Activated CD4-positive, alpha-beta T cell treated with anti-CD3 and anti-CD28 coated beads for 4 hours (primary cell): ENCODE results near the gene TK2.
A peak's percentile ranks its signal among the peaks of the same experiment; 100 is the strongest.
"Not testable (repeated sequence)": the region's sequence is repeated elsewhere in the genome, so short reads cannot be mapped to it uniquely, and the experiment has no call there.

Experiments used
- DNase-seq, 2 donors: peaks; one replicate each; pipeline ENCODE4 v3.0.0-alpha.2; 2020

Gene TK2

DNA sequence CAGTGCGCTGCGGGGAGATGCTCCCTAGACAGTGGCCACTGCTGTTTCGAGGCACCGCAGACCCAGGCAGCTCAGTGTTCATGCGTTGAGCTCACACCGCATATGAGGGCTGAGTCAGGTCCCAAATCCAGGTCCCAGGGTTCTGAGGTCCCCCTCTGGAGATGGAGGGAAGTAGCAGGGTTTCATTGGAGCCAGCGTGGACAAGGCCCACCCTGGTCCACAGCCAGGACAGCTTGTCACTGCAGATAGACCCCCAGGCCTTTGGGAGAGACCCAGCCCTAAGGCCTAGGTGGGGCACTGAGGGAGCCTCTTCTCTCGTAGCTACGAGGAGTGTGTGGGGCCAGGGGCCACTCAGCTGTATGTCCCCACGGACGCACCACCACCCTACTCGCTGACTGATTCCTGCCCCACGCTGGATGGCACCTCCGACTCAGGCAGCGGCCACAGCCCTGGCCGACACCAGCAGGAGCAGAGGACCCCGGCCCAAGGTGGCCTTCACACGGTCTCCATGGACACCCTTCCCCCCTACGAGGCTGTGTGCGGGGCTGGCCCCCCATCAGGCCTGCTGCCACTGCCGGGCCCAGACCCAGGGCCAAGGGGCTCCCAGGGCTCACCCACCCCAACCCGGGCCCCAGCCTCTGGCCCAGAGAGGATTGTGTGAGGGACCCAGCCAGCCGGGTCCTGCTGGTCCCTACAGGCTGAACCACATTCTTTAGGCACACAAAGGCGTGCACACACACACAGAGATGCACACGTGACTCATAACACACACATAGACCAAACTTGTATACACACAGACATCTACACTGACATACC, 69.4 kb downstream of the TK2 start:
- no peak for DNase-seq

DNA sequence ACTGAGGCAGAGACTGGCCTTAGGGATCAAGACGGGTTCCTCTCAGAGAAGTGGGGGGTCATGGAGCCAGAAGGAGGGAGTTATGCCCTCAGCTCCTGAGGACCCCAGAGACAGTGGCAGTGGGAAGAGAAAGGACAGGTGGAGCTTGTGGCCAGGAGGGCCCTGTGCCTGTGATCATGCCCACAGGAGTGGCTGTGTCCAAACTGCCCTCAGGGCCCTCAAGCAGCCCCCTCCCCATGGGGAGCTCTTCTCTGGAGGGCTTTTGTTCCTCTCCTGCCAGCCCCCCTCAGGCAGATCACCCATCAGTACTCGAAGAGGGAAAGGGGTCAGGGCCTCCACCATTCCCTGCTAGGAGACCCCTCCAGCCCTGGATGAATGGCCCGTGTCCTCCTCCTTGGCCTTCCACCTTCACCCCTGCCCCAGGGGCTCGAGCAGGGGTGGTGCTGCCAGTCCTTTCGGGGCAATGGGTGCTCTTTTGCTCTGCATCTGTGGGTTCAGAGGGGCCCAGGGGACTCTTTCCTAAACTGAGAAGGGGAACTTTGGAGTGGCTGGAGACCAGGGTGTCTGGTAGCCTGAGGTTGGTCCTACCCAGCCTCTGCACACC, 70.2 kb downstream of the TK2 start:
- DNase-seq, result no peak

DNA sequence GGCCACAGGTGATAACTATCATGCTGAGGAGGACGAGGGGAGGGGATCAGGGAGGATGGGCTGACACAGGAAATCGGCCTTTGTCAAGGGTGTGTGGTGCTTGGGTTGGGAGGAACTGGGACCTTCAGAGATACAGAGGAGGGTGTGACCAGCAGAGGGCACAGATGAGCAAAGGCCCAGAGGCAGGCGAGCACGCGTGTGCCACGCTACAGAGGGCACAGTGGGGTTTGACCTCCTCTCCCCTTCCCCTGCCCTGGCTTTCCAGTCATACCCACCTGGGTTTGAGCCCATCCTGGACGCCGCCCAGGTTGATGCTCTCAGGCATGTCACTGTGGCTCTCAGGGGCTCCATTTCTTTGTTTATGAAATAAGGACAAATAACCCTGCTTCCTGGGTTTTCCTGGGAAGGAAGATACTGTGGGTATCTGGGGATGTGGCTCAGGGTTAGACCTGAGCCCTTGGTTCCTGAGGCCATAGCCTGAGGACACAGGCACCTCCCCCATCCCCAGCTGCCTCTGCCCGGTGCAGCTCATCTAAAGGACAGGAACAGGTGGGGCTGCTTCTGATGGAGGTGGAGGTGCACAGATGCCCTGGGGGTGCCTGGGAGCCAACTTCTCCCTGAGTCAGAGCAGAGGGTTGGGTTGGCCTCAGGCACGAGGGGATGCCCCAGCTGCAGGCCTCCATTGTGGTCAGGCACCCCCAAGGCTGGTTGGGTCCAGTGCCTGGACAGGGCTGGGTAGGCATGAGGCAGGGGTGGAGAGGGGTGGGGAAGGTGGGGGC, 71.0 kb downstream of the TK2 start:
- DNase-seq, result peak; percentile 84 to 85

GRCh38 chr16:66477028-66477515, 72.8 kb downstream of the TK2 start:
- DNase-seq, result no peak

DNA sequence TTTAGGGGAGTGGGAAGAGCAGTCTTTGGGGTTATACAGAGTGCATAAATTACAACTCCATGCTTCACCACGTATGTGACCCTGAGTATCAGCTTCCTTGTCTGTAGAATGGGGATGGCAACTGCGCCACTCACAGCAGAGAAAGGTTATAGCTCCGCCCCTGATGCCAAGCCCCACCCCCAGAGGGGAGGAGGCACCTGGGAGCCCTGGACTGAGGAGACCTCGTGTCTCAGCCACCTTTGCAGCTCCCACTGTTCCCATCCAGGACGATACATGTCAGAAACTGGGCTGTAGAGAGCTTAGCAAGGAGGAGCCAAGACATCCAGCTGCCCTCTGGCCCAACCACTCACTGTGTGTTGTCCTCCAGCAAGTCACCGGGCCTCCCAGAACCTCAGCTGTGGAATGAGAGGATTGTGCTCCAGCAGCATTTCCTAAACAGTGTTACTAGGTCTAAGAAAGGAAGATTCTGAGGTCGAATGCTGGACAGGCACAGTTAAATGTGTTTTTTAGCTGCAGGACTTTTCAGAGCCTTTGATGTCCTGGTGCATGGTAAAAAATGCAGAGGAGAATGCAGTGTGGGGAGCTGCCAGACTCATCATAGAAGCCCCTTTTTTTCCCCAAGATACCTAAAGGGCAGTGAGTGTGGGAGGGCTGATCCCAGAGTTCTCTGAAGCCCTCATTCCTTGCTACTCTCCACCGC, 73.4 kb downstream of the TK2 start:
- peak; percentile 24 to 50 for DNase-seq

DNA sequence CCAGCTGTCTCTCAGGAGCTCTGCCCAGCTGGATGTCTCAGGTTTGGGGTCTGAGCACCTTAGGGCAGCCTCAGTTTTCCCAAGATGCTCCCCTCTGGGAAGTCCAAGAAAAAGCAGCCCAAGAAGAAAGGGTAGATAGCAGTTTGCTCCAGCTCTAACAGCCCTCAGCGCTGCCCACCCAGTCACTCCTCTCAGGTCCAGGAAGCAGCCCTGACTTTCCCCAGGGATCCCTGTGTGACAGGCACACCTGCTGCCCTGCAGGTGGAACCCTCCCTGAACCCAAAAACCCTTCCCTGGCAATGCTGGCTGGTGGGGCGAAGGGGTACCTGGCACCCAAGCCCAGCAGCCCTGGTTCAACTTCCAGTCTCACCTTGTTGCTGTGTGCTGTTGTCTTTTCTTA, 74.7 kb downstream of the TK2 start:
- no peak for DNase-seq

- DNase-seq, result peak; percentile 53 to 57
Measured at GRCh38 chr16:66474750-66475199, 75.1 kb downstream of the TK2 start.

DNA sequence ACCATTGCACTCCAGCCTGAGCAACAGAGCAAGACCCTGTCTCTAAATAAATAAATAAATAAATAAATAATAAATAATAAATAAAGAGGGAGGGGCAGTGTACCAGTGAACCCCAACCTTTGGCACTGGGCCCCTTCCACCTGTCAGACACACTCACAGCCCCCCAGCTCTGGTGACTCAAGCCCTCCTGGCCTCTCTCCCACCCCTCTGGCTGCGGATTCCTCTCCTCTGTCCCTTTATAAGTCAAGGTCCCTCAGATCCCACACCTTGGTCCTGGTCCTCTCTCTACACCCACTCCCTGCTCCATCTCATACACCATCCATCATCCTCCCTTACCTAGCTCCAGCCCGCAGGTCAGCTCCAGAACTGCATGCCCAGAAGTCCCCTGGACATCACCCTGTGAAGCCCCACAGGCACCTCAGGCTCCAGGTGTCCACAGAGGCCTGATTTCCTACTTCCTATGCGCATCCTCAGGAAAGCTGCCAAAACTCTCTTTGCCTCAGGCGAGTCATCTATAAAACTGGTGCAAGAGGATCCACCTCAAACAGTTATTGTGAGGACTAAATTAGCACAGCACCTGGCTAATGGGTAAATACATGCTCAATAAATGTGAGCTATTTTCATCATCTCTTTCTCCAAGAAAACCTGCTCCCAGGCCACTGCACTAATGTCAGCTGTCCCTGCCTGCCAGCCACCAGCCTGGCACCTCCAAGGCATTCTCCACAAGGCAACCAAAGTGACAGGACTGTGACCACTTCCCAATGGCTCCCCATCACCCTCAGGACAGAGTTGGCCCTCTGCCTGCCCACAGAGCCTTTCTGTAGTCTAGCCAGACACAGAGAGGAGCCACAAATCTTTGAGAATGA, 76.0 kb downstream of the TK2 start:
- DNase-seq, result no peak

- no peak for DNase-seq
Measured at GRCh38 chr16:66473051-66473571, 76.8 kb downstream of the TK2 start.

DNA sequence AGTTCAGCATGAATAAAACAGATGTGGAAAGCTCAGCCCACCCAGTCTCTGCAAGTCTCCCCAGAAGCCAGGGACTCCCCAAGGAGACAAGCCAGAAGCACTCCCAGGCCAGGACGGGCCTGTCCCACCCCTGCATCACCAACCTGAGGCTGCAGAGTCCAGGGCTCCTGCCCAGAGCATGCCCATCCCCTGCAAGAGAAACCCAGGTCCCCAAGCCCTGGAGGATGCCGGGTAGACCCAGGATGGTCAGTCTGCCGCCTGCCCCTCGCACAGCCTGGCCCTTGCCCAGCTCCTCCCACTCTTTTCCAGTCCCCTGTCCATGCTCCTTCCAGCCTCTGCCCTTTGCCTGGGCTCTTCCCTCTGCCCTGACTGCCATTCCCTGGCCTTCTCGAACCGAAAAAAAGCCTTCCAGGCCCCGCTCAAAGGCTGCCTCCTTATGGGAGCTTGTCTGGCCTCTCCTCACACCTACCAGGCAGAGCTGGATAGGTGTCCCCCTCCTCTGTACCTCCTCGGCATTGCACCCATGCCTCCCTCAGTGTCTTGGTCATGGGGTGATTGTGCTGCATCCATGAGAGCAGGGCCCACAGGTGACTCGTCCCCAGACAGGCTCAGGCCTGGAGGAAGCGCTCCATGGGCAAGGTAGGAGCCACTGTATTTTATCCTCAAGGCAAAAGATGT, 78.1 kb downstream of the TK2 start:
- DNase-seq, result no peak

DNA sequence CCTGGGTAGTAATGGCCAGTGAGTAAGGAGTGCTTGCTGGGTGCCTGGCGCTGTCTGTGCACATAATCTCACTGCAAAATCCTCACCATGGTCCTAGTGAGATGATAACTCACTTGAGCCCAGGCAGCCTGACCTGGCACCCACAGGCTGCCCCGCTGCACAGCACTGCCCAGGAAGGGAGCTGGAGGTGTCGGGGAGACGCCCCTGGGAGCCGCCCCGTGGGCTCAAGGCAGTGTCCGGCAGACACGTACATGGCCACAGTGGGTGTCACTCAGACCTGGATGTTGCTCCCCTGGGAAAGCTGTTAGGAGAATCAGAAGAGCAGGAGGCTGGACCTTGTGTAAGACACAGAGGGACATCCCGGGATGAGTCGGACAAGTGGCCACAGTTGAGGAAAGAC, 78.7 kb downstream of the TK2 start:
- no peak for DNase-seq

- DNase-seq, result no peak
Measured at GRCh38 chr16:66470556-66470955, 79.4 kb downstream of the TK2 start.

DNA sequence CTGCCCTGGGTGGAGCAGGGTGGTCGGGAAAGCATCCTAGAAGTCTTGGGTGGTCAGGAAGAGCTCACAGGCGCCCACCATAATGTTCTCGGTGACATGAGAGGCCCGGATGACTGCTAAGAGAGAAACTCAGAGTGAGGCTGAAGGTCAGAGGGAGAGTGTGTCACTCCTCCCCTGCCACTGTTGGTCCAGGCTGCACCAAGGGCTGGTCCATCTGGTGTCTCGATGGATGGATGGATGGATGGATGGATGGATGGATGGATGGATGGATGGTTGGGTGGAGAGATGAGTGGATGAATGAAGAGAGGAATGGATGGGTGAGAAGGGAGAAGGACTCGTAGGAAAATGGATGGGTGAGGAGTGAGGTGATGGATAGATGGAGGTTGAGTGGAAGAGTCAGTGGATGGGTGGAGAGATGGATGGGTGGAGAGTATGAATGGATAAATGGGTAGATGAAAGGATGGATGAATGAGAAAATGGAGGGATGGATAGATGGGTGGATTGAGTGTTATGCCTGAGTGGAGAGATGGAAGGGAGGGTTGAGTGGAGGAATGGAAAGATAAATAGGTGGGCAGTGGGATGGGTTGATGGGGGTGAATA, 79.9 kb downstream of the TK2 start:
- no peak for DNase-seq

DNA sequence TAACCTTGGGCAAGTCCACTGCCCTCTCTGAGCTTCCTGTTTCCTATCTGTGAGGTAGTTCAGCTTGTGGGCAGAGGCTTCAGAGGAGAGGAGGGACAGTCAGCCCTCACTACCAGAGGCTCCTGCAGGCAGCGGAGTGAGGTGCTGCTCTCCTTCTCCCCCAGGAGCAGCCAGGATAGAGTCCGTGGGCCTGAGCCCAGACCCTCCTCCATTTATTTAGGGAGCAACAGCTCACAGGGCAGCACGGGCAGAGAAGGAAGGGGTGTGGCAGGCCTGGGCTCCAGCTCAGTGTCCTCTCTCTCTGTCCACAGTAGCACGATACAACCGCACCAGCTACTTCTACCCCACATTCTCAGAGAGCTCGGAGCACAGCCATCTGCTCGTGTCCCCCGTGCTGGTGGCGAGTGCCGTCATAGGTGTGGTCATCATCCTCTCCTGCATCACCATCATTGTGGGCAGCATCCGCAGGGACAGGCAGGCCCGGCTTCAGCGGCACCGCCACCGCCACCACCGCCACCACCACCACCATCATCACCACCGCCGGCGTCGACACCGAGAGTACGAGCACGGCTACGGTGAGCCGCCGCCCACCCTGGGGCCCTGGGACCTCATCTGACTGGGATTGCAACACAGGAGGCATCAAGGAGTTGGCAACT, 80.5 kb downstream of the TK2 start:
- DNase-seq, result no peak

- no peak for DNase-seq
Measured at GRCh38 chr16:66468321-66468965, 81.5 kb downstream of the TK2 start.

DNA sequence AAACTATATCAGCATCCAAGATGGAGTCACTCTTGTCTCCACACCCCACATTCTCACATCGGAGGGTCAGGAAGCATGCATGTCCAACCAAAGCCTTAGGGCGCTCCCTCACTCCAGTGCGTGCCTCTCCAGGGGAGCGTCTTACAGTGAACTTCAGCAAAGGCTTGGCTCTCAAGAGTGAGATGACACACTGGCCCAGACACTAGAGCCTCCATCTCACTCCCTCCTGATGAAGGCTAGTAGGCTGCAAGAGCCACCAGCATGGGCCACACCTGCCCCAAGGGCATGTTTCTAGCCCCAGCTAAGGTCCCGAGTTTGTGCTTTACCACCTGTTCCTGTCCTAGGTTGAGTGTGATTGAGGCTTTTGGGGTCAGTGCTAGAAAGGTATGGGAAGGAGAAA, 82.3 kb downstream of the TK2 start:
- DNase-seq, result no peak

DNA sequence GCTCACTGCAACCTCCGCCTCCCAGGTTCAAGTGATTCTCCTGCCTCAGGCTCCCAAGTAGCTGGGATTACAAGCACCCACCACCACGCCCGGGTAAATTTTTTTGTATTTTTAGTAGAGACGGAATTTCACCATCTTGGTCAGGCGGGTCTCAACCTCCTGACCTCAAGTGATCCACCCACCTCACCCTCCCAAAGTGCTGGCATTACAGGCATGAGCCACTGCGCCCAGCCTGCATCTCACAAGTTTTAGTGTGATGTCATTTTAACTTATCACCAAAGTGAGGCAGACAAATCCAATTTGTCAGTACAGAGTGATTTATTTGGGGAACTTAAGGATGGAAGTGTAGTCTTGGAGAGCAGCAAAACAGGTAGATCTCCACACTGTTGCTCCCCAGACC, 83.3 kb downstream of the TK2 start:
- not testable (repeated sequence) for DNase-seq

DNA sequence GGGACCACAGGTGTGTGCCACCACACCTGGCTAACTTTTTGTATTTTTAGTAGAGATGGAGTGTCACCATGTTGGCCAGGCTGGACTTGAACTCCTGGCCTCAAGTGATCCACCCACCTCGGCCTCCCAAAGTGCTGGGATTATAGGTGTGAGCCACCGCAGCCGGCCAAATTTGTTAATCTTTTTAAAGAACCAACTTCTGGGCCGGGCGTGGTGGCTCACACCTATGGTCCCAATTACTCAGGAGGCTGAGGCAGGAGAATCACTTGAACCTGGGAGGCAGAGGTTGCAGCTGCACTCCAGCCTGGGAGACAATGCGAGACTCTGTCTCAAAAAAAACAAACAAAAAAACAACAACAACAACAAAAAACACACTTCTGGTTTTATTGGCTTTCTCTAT, 84.0 kb downstream of the TK2 start:
- not testable (repeated sequence) for DNase-seq

GRCh38 chr16:66462912-66463311, 87.0 kb downstream of the TK2 start:
- no peak for DNase-seq

DNA sequence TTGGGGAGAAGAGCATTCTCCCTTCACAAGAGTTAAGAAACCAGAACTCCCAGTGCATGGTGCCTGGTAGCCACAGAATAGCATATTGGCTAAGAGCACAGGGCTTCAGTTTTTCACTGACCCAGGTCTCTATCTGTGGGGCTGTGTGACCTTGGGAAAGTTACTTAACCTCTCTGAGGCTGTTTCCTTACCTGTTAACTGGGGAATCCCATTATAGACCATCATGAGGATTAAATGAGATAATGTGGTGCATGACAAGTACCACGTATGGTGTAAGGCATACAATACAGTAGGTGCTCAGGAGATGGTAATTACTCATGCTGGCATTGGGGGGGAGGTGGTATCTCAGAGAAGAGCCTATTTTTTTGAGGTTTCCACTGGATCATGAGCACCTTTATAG, 89.2 kb downstream of the TK2 start:
- DNase-seq, result no peak
